HG03066 (cell line): ENCODE measurements around the gene MRPS12.

ENCODE experiments used
- ATAC-seq: cut with Tn5 transposase; IDR thresholded peaks from one replicate; pipeline ENCODE4 v1.9.1; 2021; ENCODE audit warnings: low read depth; ENCODE audit not compliant: unreplicated experiment

Gene MRPS12

DNA sequence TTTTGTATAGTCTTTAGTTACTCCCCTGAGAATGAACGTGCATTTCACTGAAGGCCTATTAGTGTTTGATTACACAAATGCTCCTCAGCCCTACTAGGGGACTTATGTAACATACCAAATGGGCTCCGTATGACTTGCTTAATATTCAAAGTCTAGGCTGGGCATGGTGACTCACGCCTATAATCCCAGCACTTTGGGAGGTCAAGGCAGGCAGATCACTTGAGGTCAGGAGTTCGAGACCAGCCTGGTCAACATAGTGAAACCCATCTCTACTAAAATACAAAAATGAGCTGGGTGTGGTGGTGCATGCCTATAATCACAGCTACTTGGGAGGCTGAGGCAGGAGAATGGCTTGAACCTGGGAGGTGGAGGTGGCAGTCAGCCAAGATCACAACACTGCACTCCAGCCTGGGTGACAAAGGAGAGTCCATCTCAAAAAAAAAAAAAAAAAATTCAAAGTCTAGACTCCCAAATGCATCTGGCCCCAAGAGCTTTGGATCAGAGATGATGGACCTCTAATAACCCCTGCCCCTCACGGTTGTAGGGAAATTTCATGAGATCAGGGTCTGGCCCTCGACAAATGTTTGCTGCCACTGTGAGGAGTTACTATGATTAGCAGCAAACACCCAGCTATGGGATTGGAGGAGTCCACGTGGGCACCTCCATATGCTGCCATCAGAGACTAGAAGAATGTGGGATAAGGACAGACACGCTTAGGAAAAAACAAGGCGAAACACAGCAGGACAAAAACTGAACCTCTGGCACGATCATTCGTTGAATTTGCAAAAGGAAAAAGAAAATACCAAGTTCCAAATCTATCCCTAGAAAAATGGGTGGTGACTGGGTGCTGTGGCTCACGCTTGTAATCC lies 40.2 kb downstream of the MRPS12 start:
- no peak for ATAC-seq

- ATAC-seq, result no peak
These were observed 40.9 kb downstream of the MRPS12 start for GRCh38 chr19:38971672-38972071.

DNA sequence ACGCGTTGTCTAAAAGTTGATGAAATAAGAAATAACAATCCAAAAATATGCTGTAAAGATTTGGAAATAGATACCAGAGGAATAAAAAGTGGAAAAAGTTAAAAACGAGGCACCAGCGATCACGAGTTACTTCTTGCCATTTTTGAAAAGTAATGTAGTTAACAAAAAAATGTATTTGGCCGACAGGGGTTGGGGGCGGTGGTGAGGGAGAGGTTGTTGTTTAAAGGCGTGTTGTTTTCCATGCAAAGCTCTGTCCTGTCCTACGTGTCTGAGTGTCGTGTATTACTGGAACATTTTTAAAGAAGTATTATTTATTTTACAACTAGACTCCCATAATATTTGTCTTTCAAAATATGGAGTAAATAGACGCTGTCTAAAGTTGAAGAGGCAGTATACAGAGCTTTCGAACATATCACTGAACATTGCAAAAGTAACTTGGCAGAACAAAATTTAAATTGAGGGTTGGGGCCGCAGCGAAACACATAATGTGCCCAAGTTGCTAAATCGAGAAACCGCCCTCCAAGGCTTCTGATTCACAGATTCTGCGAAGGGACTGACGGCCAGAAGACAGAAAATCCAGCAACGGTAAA lies 44.0 kb downstream of the MRPS12 start:
- ATAC-seq, result no peak

DNA sequence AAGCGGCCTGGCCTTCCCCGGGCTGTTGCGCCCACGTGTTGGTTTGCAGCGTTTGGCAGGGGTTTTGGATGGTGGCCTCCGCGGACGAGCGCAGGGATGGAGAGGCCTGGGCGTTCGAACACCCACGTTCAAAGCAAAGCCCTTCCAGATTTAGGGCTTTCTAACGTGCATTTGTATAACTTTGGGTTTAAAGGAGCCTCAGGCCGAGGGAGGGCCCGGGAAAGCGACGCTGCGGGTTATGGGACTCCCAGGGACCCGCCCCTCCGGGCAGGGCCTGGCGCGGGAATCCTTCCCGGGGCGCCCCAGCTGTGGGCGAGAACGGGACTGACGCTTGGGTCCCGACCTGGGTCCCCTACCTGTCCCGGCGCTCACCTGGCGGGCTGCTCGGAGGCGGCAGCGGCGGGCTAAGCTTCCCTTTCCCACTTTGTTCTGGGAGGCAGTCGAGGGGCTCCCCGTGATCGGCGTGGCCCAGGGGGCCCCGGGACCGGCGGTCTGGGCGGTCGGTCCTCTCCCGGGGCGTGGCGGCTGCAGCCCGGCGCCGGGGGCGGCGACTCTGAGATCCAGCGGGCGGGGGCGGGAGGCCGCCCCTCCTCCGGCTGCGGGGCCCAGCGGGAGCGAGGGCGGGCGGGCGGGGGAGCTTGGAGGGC lies 44.6 kb downstream of the MRPS12 start, which contains the start of gene FBXO17:
TSS of gene FBXO17 (minus strand) at position 529 of the 647 bp plus-strand sequence. CDS start 25,423 bp downstream, outside the sequence.
- ATAC-seq, result no peak

DNA sequence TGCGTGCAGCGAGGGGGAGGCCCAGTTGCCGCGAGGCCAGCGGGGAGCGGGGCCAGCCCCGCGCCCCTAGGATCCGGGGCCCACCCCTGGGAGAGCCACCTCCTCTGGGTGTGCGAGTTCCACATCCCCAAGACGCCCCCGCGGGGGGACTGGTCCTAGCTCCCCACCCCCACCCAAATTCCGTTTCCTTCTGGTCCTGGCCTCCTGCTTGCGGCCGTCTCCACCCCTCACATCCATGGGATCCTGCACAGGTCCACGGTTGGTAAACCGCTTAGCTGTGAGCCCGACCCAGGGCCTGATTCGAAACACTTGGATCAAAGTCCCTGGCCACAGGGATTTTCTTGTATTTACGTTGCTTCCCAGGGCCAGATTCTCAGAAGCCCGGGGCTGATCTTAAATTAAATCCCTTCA lies 45.1 kb downstream of the MRPS12 start:
- ATAC-seq, result no peak

DNA sequence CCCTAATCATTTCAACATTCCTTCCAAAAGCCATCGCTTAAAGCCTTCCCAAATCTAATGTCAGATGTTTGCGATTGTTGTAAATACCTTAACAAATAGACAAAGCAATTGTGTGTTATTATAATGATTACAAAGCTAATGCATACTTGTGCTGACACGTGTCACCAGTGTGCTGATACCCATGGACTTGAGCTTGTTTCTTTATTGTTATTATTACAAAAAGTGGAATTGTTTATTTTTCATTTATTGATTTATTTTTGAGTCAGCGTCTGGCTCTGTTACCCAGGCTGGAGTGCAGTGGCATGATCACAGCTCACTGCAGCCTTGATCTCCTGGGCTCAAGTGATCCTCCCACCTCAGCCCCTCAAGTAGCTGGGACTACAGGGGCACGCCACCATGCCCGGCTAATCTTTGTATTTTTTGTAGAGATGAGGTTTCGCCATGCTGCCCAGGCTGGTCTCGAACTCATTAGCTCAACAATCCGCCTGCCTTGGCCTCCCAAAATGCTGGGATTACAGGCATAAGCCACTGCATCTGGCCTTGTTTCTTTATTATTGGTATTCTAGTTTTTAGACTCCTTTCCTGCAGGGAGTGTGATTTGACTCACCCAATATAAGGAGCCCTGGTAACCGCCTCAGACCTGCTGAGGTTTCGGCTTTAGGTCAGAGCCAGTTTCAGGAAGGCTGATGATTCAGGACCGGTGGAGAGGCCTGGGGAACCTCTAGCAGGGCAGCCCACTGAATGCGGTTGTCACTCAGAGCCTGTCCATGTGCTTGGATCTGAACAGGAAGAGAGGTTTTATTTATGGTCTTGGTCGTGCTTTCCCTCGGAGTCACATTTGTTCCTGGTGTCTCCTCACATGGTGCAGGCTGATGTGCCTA lies 46.9 kb downstream of the MRPS12 start:
- ATAC-seq, result no peak

GRCh38 chr19:38978326-38978689 lies 47.6 kb downstream of the MRPS12 start:
- no peak for ATAC-seq

DNA sequence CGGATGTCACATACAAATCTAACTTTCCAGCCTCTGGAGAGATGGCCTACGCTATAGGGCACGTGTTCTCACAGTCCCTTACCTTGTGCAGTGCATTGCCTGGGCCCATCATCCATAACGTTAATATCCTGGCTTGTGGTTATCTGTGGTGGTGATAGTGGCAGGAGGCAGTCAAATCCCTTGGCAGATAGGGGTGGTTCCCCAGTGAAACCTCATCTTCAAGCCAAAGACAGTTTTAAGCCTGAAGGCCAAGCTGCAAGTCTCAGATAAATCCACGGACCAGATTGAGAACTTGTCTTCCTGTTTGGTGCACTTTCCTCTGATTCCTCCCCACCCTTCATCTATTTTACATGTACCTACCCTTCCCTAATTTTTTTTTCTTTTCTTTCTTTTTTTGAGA lies 49.1 kb downstream of the MRPS12 start:
- no peak for ATAC-seq

DNA sequence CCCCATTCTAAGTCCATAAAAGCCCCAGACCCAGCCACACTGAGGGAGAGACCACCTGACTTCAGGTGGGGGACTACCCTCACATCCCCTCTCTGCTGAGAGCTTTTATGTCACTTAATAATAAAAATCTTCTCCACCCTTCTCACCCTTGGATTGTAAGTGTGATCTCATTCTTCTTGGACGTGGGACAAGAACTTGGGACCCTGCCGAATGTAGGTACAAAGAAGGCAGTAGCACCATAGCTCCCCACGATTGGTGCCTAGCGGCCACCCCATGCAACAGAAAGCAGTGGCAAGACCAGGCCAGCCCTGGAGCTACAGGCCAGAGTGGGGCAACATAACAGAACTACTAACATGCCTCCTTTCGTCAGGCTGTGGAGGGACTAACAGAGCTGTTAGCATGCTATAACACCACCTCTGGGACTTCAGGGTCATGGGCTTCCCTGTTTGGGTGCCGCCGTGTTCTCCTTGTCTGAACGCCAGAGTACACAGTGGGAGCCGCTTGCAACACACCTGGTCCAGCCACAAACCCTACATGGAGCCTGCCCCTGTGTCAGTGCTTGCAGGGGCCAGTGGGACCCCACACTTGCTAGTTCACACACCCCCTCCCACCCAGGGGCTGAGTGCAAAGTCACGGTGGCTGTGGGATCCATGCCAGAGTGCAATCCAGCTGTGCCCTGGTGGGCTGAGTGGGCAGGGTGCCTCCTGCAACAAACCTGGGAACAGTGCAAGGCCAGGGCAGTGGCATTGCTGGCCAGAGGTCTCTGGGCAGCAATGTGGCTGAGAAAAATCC lies 50.0 kb downstream of the MRPS12 start:
- ATAC-seq, result no peak
